Activated naive CD8-positive, alpha-beta T cell treated with anti-CD3 and anti-CD28 coated beads for 36 hours (primary cell): ENCODE data around the gene MOCS2. TPM values are rescaled to one million over a fixed set of nuclear protein-coding genes. Genes with fewer than 3 reads are reported as not detected.
"Not testable (repeated sequence)": the region's sequence is repeated elsewhere in the genome, so short reads cannot be mapped to it uniquely, and the experiment has no call there.

ENCODE experiments used
- DNase-seq: peaks from one replicate; pipeline ENCODE4 v3.0.0; 2021
- H3K27ac Mint-ChIP-seq: one replicate; pipeline ENCODE4 v1.8.0; 2022; ENCODE audit warnings: mild to moderate bottlenecking, moderate library complexity, mixed read lengths
- H3K27me3 Mint-ChIP-seq: one replicate; pipeline ENCODE4 v1.8.0; 2022; ENCODE audit warnings: mild to moderate bottlenecking, mixed read lengths
- H3K36me3 Mint-ChIP-seq: one replicate; pipeline ENCODE4 v1.8.0; 2021; ENCODE audit warnings: mild to moderate bottlenecking, mixed read lengths
- H3K4me1 Mint-ChIP-seq: one replicate; pipeline ENCODE4 v1.8.0; 2021; ENCODE audit warnings: mixed read lengths
- H3K4me3 Mint-ChIP-seq: one replicate; pipeline ENCODE4 v1.8.0; 2022; ENCODE audit warnings: mild to moderate bottlenecking, moderate library complexity, mixed read lengths
- H3K9me3 Mint-ChIP-seq: one replicate; pipeline ENCODE4 v1.8.0; 2022; ENCODE audit warnings: mixed read lengths
- total RNA-seq, 2 experiments: library from RNA; stranded (reverse); gene quantifications; one replicate each; pipeline ENCODE4 v1.2.3, GENCODE V29; 2021

MOCS2 gene
- total RNA-seq, result 10 to 100 TPM; 27.0 to 32.0 TPM

GRCh38 chr5:53109443-53110127 lies at the start of gene MOCS2:
TSS of gene MOCS2 (minus strand) at chr5:53109757. CDS start at chr5:53107174, 2,583 bp downstream.
- Mint-ChIP-seq H3K27ac (peak within 1 kb of the TSS; percentile 87), H3K4me3 (peak within 1 kb of the TSS; percentile 89), H3K4me1 (peaks cover 35% of the 10 kb centered on the region)

DNA sequence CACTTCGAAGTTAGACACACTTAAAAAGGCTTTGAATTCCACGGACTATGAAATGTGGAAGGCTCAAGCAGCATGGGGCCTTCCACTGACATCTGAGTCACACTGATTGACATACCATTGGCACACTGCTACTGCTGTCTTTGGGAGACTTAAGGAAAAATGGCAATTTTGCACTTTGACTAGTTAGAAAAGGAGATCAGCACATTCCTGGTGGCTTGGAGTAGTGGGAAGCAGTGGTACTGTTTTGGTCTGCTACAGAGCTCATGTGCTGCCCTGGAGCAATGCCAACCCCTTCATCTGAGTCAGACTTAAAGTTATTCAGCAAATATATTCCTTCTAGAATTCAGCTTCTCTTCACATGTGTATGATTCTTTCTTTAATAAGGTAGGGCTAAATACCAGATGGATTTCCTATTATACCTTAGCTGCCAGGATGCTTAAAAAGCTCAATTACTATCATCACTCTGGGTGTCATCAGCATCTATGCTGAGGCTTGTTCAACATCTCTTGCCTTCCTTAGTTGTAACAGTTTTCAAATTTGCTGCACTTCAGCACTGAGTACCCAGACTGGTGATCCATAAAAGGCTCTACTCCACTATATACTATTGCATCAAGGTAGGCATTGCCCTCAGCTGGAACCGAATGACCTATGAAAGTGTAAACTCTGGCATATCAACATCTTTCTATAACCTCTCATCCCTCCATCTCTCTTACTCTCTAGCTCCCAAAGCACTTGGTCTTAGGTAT lies 42.3 kb upstream of the MOCS2 start:
- Mint-ChIP-seq H3K9me3 (no peaks in the 10 kb centered on the region), H3K27ac (no peak overlapping the region), H3K27me3 (no peaks in the 10 kb centered on the region), H3K4me3 (no peak overlapping the region), H3K4me1 (no peaks in the 10 kb centered on the region), H3K36me3 (no peaks in the 10 kb centered on the region)
- DNase-seq, result no peak

More at GRCh38 chr5:53109443-53110127, at the start of gene MOCS2:
- Mint-ChIP-seq H3K27me3 (no peaks in the 10 kb centered on the region), H3K9me3 (no peaks in the 10 kb centered on the region), H3K36me3 (peaks cover 18% of the 10 kb centered on the region)
- DNase-seq, result peak; percentile 93

- Mint-ChIP-seq H3K9me3 (peaks cover 1% of the 10 kb centered on the region), H3K27ac (no peak overlapping the region), H3K4me1 (no peaks in the 10 kb centered on the region), H3K36me3 (no peaks in the 10 kb centered on the region), H3K4me3 (no peak overlapping the region), H3K27me3 (no peaks in the 10 kb centered on the region)
- DNase-seq, result no peak
Measured at GRCh38 chr5:53133020-53133419, 23.5 kb upstream of the MOCS2 start.

DNA sequence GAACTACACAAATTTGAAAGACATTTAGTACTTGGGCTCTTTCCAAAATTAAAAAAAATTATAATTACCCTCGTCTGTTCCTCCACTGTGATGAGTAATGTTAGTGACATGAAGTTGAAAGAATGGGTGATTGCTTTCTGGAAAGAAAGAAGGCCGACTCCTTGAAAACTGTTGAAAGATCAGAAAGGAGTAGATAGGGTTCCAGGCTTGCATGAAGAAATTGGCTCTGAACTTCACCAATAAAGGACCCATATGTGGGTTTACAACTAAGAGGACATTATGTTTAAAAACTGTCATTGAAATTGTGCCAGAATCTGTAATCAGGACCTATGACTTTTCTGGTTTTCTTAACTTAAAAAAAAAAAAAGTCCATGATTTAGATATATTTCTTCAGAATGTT lies 20.7 kb upstream of the MOCS2 start:
- no peaks in the 10 kb centered on the region for H3K27me3 Mint-ChIP-seq
- no peaks in the 10 kb centered on the region for H3K36me3 Mint-ChIP-seq
- no peak for DNase-seq
- H3K4me3 Mint-ChIP-seq, result no peak overlapping the region
- H3K4me1 Mint-ChIP-seq, result no peaks in the 10 kb centered on the region
- peaks cover 1% of the 10 kb centered on the region for H3K9me3 Mint-ChIP-seq
- no peak overlapping the region for H3K27ac Mint-ChIP-seq

- Mint-ChIP-seq H3K9me3 (peaks cover 1% of the 10 kb centered on the region), H3K4me3 (no peak overlapping the region), H3K27ac (no peak overlapping the region), H3K27me3 (no peaks in the 10 kb centered on the region), H3K36me3 (no peaks in the 10 kb centered on the region), H3K4me1 (no peaks in the 10 kb centered on the region)
- no peak for DNase-seq
Measured at GRCh38 chr5:53128481-53128880, 18.9 kb upstream of the MOCS2 start.

DNA sequence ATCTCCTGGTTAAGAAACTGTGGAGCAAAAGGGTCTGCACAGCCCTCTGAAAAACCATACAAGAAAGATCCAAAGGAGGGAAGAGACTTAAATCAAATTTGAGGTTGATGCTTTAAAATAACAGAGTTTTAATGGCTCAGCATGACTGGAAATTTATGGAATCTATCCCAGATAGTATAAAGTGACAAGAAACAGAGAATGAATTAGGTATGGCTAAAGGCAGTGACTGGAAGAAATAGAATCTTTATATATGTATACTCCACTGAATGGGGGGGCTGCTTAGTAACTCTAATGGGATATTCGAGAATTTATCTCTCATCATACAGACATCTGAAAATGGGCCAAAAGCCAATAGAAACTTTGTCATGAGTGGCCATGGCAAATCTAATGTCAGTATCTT lies 17.6 kb upstream of the MOCS2 start:
- H3K27me3 Mint-ChIP-seq, result no peaks in the 10 kb centered on the region
- H3K27ac Mint-ChIP-seq, result no peak overlapping the region
- H3K36me3 Mint-ChIP-seq, result no peaks in the 10 kb centered on the region
- H3K4me3 Mint-ChIP-seq, result no peak overlapping the region
- peaks cover 1% of the 10 kb centered on the region for H3K9me3 Mint-ChIP-seq
- no peaks in the 10 kb centered on the region for H3K4me1 Mint-ChIP-seq
- no peak for DNase-seq

GRCh38 chr5:53126521-53126920 lies 17.0 kb upstream of the MOCS2 start:
- DNase-seq, result no peak
- Mint-ChIP-seq H3K36me3 (no peaks in the 10 kb centered on the region), H3K27me3 (no peaks in the 10 kb centered on the region), H3K4me3 (no peak overlapping the region), H3K9me3 (peaks cover 1% of the 10 kb centered on the region), H3K27ac (no peak overlapping the region), H3K4me1 (no peaks in the 10 kb centered on the region)

DNA sequence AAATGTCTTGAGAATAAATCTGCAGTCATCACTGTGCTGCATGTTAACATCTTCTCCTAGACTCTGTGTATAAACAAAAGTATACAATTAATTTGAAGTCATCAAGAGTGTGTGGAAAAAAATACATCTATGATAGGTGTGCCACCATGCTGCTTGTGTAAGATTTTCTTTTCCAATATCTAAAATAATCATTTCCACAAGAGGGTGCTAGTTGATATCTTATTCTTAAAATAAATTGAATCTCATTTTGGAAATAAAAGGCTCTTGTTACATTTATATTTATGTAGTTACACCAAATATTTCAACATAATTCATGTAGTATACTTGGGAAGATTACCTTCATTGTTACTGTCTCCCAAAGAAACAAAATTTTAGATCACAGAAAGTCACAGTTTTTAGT lies 14.1 kb upstream of the MOCS2 start:
- Mint-ChIP-seq H3K4me1 (no peaks in the 10 kb centered on the region), H3K27ac (no peak overlapping the region), H3K36me3 (no peaks in the 10 kb centered on the region), H3K9me3 (no peaks in the 10 kb centered on the region), H3K4me3 (no peak overlapping the region), H3K27me3 (no peaks in the 10 kb centered on the region)
- no peak for DNase-seq

GRCh38 chr5:53120165-53120564 lies 10.6 kb upstream of the MOCS2 start:
- Mint-ChIP-seq H3K27ac (no peak overlapping the region), H3K4me1 (no peaks in the 10 kb centered on the region), H3K4me3 (no peak overlapping the region), H3K27me3 (no peaks in the 10 kb centered on the region), H3K36me3 (peaks cover under 1% of the 10 kb centered on the region), H3K9me3 (no peaks in the 10 kb centered on the region)
- no peak for DNase-seq

DNA sequence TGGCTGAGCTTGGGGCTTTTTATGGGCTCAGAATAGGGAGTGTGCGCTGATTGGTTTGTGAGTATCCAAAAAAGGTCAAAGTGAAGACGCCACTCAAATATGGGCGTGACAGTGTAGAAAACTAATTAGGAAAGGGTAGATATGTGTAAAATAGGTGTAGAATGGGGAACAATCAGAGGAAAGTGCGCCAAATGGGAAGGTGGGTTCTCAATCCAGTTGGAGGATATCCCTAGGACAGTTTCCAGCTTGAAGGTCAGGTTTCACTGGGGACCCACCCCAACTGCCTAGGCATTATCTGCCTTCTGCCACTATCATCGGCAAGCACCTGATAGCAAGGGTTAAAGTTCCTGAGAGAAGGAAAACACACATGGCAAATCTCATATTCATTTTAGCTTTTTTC lies 9.3 kb upstream of the MOCS2 start:
- Mint-ChIP-seq H3K27me3 (no peaks in the 10 kb centered on the region), H3K27ac (no peak overlapping the region), H3K4me3 (no peak overlapping the region), H3K36me3 (peaks cover 2% of the 10 kb centered on the region), H3K4me1 (no peaks in the 10 kb centered on the region), H3K9me3 (no peaks in the 10 kb centered on the region)
- no peak for DNase-seq

DNA sequence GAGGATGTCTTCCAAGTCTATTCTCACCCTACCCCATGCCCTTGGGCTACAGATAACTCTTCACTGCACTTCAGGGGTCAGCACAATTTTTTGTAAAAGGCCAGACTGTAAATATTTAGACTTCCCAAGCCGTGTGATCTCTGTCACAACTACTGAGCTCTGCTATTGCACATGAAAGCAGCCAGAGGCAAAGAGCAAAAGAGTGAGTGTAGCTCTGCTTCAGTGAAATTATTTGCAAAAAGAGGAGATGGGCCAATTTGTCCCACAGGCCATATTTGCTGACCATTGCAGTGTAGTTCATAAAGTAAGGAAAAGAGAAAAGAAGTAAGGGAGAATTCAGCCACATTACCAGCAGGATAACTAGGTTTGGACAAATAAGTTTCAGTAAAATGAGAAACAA lies 7.0 kb upstream of the MOCS2 start:
- Mint-ChIP-seq H3K36me3 (peaks cover 2% of the 10 kb centered on the region), H3K4me1 (no peaks in the 10 kb centered on the region), H3K27me3 (no peaks in the 10 kb centered on the region), H3K9me3 (no peaks in the 10 kb centered on the region), H3K27ac (no peak overlapping the region), H3K4me3 (no peak overlapping the region)
- no peak for DNase-seq

GRCh38 chr5:53114988-53115387 lies 5.4 kb upstream of the MOCS2 start:
- H3K27me3 Mint-ChIP-seq, result no peaks in the 10 kb centered on the region
- H3K4me3 Mint-ChIP-seq, result no peak overlapping the region
- H3K27ac Mint-ChIP-seq, result no peak overlapping the region
- no peaks in the 10 kb centered on the region for H3K9me3 Mint-ChIP-seq
- H3K4me1 Mint-ChIP-seq, result peaks cover 10% of the 10 kb centered on the region
- no peak for DNase-seq
- H3K36me3 Mint-ChIP-seq, result peaks cover 6% of the 10 kb centered on the region

- no peak for DNase-seq
- Mint-ChIP-seq H3K4me1 (peaks cover 10% of the 10 kb centered on the region), H3K27me3 (no peaks in the 10 kb centered on the region), H3K4me3 (no peak overlapping the region), H3K9me3 (no peaks in the 10 kb centered on the region), H3K27ac (no peak overlapping the region), H3K36me3 (peaks cover 6% of the 10 kb centered on the region)
Measured at GRCh38 chr5:53113947-53114346, 4.4 kb upstream of the MOCS2 start.

DNA sequence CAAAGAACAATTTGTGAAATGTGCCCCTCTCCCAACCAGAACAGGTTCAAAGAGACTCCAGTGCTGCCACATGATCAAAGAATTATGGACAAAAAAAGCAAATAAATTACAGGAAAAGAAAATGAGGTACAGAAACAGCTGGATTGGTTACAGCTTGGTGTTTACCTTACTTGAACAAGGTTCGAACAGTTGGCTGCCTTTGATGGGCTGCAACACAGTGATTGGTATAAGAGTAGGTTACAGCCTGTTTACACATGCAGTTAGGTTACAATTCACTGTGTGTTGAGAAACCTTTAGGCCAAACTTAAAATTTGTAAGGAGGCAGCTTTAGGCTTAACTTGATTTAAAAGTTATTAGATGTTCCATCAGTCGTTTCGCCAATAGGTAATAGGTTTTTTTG lies 3.4 kb upstream of the MOCS2 start:
- H3K27ac Mint-ChIP-seq, result no peak overlapping the region
- H3K4me3 Mint-ChIP-seq, result no peak overlapping the region
- no peak for DNase-seq
- H3K9me3 Mint-ChIP-seq, result no peaks in the 10 kb centered on the region
- H3K27me3 Mint-ChIP-seq, result no peaks in the 10 kb centered on the region
- peaks cover 13% of the 10 kb centered on the region for H3K4me1 Mint-ChIP-seq
- H3K36me3 Mint-ChIP-seq, result peaks cover 6% of the 10 kb centered on the region

- not testable (repeated sequence) for H3K36me3 Mint-ChIP-seq, H3K27me3 Mint-ChIP-seq, H3K9me3 Mint-ChIP-seq, H3K4me3 Mint-ChIP-seq, DNase-seq, H3K27ac Mint-ChIP-seq
- peaks cover 17% of the 10 kb centered on the region for H3K4me1 Mint-ChIP-seq
Measured at GRCh38 chr5:53112307-53112706, 2.8 kb upstream of the MOCS2 start.

GRCh38 chr5:53111139-53111538 lies 1.6 kb upstream of the MOCS2 start:
- peaks cover 23% of the 10 kb centered on the region for H3K4me1 Mint-ChIP-seq
- no peaks in the 10 kb centered on the region for H3K9me3 Mint-ChIP-seq
- H3K27ac Mint-ChIP-seq, result no peak overlapping the region
- peak overlapping the region; percentile 89 for H3K4me3 Mint-ChIP-seq
- DNase-seq, result no peak
- peaks cover 9% of the 10 kb centered on the region for H3K36me3 Mint-ChIP-seq
- H3K27me3 Mint-ChIP-seq, result no peaks in the 10 kb centered on the region
